GM21447 (cell line): ENCODE measurements around the gene CDK9.
"Not testable (repeated sequence)": the region's sequence is repeated elsewhere in the genome, so short reads cannot be mapped to it uniquely, and the experiment has no call there.

ENCODE experiments used
- ATAC-seq: cut with Tn5 transposase; IDR thresholded peaks from one replicate; pipeline ENCODE4 v1.9.1; 2021; ENCODE audit not compliant: unreplicated experiment

CDK9 gene

DNA sequence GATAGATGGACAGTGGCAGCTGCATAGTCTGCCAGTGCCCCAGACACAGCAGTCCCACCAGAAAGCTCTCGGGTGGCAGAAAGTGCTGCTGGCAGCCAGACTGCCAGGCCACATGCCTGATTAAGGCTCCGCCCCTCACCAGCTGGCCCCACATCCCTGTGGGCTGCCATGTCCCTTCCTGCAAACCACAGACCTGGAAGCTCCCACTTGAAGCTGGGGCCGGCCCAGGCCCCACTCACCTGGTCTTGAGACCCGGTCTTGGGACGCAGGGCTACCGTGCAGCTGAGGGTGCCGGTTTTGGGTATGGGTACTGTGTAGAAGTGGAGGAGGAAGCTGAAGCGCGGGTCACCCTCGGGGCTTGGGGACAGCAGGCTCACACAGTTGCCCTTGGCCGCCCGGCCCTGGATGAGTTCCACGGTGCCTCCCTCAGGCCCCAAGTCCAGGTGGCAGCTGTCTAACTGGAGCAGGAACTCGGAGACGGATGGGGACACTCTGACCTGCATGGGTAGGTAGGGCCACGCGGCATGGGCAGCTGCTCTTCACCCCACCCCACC is 32.1 kb downstream of the CDK9 start:
- ATAC-seq: no peak

DNA sequence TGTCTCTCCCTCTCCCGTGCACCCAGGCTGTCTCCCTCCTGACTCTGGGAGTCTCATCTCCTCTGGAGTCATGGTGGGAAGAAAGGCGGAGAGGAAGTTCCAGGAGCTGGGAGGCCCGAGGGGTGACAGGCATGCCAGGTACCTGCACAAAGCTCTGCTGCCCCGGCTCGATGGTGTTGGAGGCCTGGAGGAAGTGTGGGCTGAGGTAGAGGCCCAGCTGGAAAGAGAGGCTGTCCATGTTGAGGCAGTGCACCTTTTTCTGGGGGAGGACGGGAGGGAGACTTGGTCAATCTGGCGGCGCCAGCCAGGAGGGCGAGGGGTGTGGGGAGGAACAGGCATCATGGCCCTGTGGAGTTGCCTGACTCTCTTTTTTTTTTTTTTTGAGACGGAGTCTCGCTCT is 32.7 kb downstream of the CDK9 start:
- ATAC-seq: no peak

DNA sequence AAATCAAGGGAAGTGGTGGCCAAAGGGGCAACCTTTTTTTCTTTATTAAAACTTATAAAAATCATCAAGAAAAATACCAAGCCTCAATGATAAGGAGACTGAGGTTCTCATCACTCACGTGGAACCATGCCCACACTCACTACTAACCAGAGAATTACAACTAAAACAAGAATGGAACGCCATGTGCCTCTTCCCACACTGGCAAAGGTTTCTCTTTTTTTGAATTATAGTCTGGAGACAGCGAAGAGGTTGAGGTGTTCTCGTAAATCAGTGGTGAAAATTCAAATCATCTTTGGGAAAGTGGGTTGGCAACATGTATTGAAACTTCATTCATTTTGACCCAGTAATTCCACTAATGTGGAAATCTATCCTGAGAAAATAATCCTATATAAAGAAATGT is 36.3 kb downstream of the CDK9 start:
- ATAC-seq: no peak

DNA sequence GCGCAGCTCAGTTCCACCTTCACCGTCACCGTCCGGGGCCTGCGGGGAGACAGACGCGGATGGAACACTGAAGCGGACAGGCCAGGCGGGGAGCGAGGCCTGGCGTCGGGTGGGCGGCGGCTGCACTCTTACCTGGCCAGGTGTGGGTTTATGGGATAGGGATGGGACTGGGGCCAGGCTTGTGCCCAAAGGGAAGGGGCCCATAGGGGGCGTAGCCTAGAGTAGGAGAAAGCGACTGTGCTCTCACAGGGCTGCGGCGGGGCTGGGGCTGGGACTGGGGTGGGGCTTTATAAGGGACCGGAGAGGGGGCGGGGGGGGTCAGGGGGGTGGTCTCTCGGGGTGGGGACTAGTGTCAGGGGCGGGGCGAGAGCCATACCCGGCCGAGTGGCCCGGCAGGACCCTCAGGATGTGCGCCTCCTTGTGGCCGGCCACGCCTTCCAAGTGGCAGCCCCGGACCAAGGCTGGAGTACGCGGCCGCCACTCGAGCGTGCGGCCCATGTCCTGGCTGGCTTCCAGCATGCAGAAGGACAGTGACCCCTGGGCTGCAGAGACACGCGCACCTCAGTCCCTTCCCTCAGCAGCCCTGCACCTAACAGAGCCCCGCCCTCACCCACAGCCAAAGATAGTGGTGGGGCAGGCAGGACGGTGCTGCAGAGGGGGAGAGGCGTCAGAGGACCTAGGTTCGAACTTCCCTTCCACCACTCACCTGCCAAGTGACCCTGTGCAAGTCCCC is 39.7 kb downstream of the CDK9 start:
- ATAC-seq: no peak

DNA sequence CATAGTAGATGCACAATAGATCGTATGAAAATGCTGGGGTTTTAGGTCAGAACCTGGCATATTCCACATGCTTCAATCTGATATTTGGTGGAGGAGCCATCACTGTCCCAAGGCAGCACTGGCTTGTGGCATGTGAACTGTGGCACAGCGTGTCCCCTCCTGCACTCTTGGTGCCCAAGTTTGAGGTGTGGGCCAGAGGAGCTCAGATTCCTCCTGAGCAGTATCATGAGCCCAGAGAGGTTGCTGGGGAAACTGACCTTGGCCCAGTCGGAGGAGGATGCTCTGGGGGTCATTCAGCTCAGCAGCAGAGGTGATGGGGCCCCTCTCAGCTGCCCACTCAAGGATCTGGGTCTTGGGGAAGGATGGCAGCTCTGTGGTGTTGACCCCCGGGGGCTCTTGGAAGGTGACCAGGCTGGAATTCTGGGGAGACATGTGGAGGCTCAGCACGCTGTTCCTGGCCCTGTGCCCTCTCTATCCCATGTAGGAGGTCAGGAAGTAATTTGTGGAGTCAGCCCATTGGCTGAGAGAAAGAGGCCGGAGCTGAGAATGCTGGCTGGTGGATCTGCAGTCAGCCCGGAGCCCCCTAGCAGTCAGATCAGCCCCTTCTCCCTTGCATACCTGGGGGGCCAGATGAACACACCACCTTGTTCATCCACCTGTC is 40.5 kb downstream of the CDK9 start:
- no peak for ATAC-seq

DNA sequence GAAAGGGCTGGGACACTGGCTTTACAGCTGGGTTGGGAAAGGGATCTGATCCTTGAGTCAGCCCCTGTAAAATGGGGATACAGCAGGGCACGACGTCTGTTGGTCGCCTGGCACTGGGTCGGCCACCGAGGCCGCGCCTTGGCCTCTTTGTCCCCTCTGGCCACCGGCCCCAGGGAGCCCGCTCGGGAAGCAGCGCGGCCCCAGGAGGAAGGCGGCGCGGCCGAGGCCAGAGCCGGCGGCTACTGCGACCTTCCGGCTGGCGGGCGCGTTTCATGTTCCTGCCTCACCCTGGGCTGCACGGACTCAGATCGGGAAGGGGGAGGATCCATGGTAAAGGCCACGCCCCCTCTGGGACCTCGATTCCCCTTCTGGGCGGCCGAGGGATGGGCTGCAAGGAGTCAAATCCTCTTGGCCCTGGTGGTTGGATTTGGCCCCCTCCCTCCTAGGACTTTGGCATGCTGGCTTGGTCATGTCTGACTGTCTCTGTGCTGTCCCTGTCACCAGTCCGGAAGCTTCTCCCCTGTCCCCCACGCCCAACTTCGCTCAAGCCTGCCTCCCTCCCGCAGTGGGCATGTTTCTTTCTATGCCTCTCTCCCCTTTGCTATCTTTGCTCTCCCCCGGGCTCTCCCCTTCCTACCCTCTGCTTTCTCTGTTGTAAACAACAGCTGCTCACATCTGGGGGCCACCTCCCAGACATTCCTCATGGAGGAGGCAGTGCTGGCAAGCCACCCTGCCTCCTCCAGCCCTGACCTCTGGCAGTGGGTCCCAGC is 42.6 kb downstream of the CDK9 start:
- no peak for ATAC-seq

GRCh38 chr9:127829205-127829906 is 43.5 kb downstream of the CDK9 start:
- no peak for ATAC-seq

- ATAC-seq: no peak
Observed at GRCh38 chr9:127832248-127832647, 46.4 kb downstream of the CDK9 start.

DNA sequence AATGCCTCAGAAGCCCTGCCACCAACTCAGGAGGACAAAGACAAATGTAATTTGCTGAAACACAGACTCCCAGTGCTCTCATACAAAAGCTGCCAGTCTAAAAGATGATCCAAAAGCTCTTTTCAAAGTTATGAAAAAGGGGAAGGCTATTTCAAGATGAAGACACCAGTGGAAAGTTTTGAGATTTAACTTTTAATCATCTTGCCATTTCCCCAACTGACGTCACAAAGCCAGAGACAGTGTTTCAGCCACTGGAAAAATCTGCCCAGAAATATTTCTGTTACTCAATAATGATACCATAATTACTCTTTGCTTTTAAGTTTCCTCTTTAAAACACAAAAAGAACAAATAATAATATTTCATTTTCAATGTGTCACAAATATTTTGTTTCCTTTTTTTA is 47.7 kb downstream of the CDK9 start:
- no peak for ATAC-seq

DNA sequence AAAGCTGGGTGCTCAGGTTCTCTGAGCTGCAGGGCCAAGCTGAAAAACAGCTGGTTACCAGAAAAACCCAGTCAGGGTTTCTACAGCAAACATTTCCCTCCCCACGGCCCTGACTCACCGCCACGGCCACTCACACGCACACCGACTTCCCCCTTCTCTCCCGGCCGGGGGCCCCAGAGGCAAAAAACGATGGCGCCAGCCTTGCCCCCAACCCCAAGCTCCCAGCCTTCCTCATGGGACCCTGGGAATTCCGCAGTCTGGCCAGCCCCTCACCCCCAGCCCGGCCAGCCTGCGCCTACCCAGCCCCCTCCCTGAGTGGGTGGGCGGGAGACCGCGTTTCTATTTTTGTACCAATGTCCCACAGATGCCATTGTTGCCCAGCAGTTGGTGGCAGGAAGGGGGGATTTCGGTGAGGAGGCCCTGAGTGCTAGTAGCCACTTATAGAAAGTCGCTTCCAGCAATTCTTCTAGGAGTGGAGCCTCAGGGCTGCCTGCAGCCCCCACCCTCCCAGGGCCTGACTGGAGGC is 50.2 kb downstream of the CDK9 start:
- no peak for ATAC-seq

DNA sequence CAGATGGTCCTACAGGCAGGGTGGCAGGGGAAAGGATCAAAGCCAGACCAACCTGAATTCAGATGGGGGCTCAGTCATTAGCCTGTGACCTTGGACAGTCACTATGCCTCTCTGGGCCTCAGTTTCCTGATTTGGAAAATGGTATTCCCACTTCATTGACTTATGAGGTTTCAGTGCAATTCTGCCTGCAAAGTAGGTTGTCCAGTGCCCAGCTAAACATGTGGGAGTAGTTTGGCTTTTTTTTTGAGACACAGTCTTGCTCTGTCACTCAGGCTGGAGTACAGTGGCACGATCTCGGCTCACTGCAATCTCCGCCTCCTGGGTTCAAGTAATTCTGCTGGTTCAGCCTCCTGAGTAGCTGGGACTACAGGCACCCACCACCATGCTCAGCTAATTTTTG is 50.7 kb downstream of the CDK9 start:
- not testable (repeated sequence) for ATAC-seq

DNA sequence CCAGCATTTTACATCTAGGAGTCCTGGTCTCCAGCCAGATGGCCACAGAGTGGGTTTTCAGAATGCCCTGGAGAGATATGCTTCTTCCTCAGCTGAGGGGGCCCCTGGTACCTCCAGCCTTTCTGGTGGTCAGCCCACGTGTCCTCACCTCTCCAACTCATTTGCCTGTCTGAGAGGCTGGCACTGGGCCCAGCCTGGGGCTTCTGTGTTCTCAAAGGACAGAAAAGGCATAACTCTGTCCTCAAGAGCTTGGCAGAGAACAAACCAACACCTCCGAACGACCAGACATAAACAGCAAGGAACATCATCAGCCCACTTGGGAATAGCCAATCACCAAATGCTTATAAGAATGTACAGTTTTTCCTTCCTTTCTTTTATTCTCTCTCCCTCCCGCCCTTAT is 51.5 kb downstream of the CDK9 start:
- ATAC-seq: no peak

DNA sequence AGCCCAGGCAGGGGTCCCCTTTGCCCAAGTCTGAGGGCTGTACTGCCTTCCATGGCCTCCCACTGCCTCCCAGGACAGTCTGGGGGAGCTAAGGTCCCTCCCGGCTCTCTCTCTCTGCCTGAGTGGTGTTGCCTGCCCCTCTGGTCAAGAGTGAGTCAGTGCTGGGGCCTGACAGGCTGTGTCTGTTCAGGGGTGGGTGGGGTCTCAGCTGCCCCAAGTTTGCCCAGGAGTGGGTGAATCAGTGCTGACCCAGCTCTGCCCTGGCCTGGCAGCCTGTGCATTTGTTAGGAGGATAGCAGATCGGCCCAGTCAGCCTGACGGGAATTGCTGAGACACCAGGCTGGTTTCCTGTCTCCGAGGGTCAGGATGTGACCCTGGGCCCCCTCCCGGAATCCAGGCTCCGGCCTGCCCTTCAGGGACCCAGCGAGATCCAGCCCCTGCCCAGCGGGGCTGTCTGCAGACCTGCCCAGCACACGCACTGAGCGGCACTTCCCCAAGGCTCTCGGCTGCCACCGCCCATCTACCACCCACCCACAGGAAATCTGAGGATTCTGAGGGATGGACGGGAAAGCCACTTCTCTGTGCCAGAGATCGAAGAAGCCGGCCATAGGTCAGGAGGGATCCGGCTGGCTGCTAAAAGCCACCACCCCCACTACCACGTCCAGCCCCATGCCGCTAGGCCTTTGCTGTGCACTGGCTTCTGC is 52.7 kb downstream of the CDK9 start:
- no peak for ATAC-seq
